ENCODE data around the gene PIMREG. TPM values are rescaled to one million over a fixed set of nuclear protein-coding genes. Genes with fewer than 3 reads are reported as not detected.

The PIMREG gene
- total and polyA plus RNA-seq, 2 donors = 1.8 to 15.1 TPM

GRCh38 chr17:6448473-6448872 lies 4.2 kb downstream of the PIMREG start:
- H3K27ac ChIP-seq (ENCODE audit: low read depth in 1 of 2, low read length in 1 of 2) = no peak overlapping the region
- no peak overlapping the region for H3K4me3 ChIP-seq (ENCODE audit: low read length in 2 of 2)
- H3K4me1 ChIP-seq (ENCODE audit: control insufficient read depth in 2 of 2, insufficient read depth in 2 of 2, low read length in 2 of 2) = peaks cover 8 to 12% of the 10 kb centered on the region in 2 donors
- no peak for DNase-seq (ENCODE audit: low read depth in 6 of 9, low spot score in 9 of 9)
- 94% methylated on average over 6 of the region's 6 CpGs for WGBS
- H3K36me3 ChIP-seq (ENCODE audit: control insufficient read depth in 2 of 2, insufficient read depth in 2 of 2, low read length in 1 of 2) = peaks cover 13 to 28% of the 10 kb centered on the region in 2 donors
- no peaks in the 10 kb centered on the region for H3K27me3 ChIP-seq (ENCODE audit: control insufficient read depth in 2 of 2, insufficient read depth in 1 of 2, low read length in 1 of 2)
- H3K9me3 ChIP-seq (ENCODE audit: control insufficient read depth in 2 of 2, insufficient read depth in 1 of 2, low read length in 1 of 2) = no peaks in the 10 kb centered on the region

- H3K36me3 ChIP-seq (ENCODE audit: control insufficient read depth in 2 of 2, insufficient read depth in 2 of 2, low read length in 1 of 2) = peaks cover 13 to 28% of the 10 kb centered on the region in 2 donors
- H3K27me3 ChIP-seq (ENCODE audit: control insufficient read depth in 2 of 2, insufficient read depth in 1 of 2, low read length in 1 of 2) = no peaks in the 10 kb centered on the region
- no peak overlapping the region for H3K4me3 ChIP-seq (ENCODE audit: low read length in 2 of 2)
- peaks cover 7% of the 10 kb centered on the region in 2 donors for H3K4me1 ChIP-seq (ENCODE audit: control insufficient read depth in 2 of 2, insufficient read depth in 2 of 2, low read length in 2 of 2)
- 99% methylated on average over 6 of the region's 6 CpGs for WGBS
- H3K27ac ChIP-seq (ENCODE audit: low read depth in 1 of 2, low read length in 1 of 2) = no peak overlapping the region
- no peak for DNase-seq (ENCODE audit: low read depth in 6 of 9, low spot score in 9 of 9)
- no peaks in the 10 kb centered on the region for H3K9me3 ChIP-seq (ENCODE audit: control insufficient read depth in 2 of 2, insufficient read depth in 1 of 2, low read length in 1 of 2)
These were observed 5.1 kb downstream of the PIMREG start for GRCh38 chr17:6449307-6449706.

DNA sequence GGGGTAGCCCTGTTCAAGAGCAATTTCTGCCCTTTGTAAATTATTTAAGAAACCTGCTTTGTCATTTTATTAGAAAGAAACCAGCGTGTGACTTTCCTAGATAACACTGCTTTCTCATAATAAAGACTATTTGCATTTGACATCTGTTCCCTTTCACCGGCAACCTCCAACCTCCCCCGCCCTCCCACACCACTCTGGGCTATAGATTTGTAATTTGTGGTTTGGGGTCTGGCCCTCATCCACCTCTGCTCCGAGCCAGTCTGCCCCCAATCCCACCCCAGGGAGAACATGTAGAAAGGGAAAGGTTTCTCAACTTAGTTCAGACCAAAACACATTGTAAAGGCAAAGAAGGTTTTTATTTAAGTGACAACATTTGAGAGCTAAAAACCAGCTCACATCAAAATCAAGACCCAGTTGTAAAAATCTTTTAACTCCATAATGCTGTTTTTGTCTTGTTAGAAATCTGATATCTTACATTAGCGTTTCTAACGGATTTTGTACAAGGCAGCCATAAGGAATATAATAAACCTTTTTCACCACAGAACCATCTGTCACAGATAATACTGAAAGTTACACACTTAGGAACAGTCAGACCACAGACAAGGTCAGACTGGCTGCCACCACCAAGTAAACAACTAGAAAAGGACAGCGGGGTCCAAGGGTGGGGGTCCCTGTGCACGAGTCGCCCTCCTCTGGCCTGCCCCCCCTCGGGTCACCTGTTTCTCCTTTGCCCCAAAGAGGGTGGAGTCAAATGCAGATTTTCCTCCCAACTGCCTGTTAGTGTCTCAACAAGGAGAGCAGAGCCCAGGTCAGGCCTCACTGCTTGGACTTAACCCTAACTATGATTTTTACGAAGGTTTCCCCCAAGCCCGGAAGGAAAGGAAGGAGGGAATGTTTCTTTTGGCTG lies 6.9 kb downstream of the PIMREG start:
- WGBS = 36% methylated on average over 12 of the region's 12 CpGs
- peaks cover 0 to 8% of the 10 kb centered on the region in 2 donors for H3K27me3 ChIP-seq (ENCODE audit: control insufficient read depth in 2 of 2, insufficient read depth in 1 of 2, low read length in 1 of 2)
- H3K4me1 ChIP-seq (ENCODE audit: control insufficient read depth in 2 of 2, insufficient read depth in 2 of 2, low read length in 2 of 2) = peaks cover 0 to 8% of the 10 kb centered on the region in 2 donors
- H3K9me3 ChIP-seq (ENCODE audit: control insufficient read depth in 2 of 2, insufficient read depth in 1 of 2, low read length in 1 of 2) = no peaks in the 10 kb centered on the region
- DNase-seq (ENCODE audit: low read depth in 6 of 9, low spot score in 9 of 9) = no peak
- H3K36me3 ChIP-seq (ENCODE audit: control insufficient read depth in 2 of 2, insufficient read depth in 2 of 2, low read length in 1 of 2) = peaks cover 13 to 25% of the 10 kb centered on the region in 2 donors
- no peak overlapping the region for H3K27ac ChIP-seq (ENCODE audit: low read depth in 1 of 2, low read length in 1 of 2)
- no peak overlapping the region for H3K4me3 ChIP-seq (ENCODE audit: low read length in 2 of 2)

DNA sequence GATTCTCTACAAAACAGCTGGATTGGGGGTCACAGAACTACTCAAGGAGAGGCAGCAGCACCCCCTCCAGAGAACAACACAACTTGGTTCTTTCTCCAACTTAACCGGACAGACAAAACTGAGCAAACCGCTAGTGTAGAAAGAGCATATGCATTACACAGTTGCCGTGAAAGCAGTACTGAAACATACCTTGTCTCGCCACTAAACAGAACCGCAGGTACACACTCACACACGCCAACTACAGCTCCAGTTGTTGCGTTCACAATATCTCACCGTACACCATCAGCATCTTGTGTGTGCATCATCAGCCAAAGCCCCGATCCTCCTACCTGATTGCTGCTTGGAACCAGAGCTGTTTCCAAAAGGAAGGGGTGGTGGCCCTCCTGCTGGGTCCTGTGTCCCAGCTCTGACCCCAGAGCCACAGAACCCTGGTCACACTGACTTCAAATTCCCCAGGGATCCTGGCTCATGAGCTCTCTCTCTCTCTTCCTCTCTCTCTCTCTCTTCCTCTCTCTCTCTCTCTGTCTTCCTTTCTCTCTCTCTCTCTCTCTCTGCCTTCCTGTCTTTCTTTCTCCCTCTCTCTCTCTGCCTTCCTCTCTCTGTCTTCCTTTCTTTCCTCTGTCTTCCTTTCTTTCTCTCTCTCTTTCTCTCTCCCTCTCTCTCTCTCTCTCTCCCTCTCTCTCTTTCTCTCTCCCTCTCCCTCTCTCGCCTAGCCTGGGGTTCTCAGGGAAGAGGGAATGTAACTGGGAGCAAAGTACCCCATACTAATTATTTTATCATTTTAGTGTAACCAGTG lies 8.4 kb downstream of the PIMREG start:
- no peak for DNase-seq (ENCODE audit: low read depth in 6 of 9, low spot score in 9 of 9)
- H3K4me1 ChIP-seq (ENCODE audit: control insufficient read depth in 2 of 2, insufficient read depth in 2 of 2, low read length in 2 of 2) = peaks cover 0 to 8% of the 10 kb centered on the region in 2 donors
- H3K9me3 ChIP-seq (ENCODE audit: control insufficient read depth in 2 of 2, insufficient read depth in 1 of 2, low read length in 1 of 2) = no peaks in the 10 kb centered on the region
- H3K4me3 ChIP-seq (ENCODE audit: low read length in 2 of 2) = no peak overlapping the region
- WGBS = 97% methylated on average over 10 of the region's 10 CpGs
- H3K27ac ChIP-seq (ENCODE audit: low read depth in 1 of 2, low read length in 1 of 2) = no peak overlapping the region
- H3K27me3 ChIP-seq (ENCODE audit: control insufficient read depth in 2 of 2, insufficient read depth in 1 of 2, low read length in 1 of 2) = peaks cover 0 to 11% of the 10 kb centered on the region in 2 donors
- H3K36me3 ChIP-seq (ENCODE audit: control insufficient read depth in 2 of 2, insufficient read depth in 2 of 2, low read length in 1 of 2) = peaks cover 13 to 17% of the 10 kb centered on the region in 2 donors

GRCh38 chr17:6453279-6454024 lies 9.2 kb downstream of the PIMREG start:
- WGBS = 82% methylated on average over 14 of the region's 14 CpGs
- DNase-seq (ENCODE audit: low read depth in 6 of 9, low spot score in 9 of 9) = no peak
- no peak overlapping the region for H3K27ac ChIP-seq (ENCODE audit: low read depth in 1 of 2, low read length in 1 of 2)

GRCh38 chr17:6454495-6455320 lies 10.5 kb downstream of the PIMREG start:
- peak overlapping the region in 1 of 2 donors; percentile 81 for H3K27ac ChIP-seq (ENCODE audit: low read depth in 1 of 2, low read length in 1 of 2)
- DNase-seq (ENCODE audit: low read depth in 6 of 9, low spot score in 9 of 9) = no peak
- 62% methylated on average over 35 of the region's 35 CpGs for WGBS
- H3K4me3 ChIP-seq (ENCODE audit: low read length in 2 of 2) = peak overlapping the region; percentile 10 to 13
- no peaks in the 10 kb centered on the region for H3K9me3 ChIP-seq (ENCODE audit: control insufficient read depth in 2 of 2, insufficient read depth in 1 of 2, low read length in 1 of 2)
- H3K4me1 ChIP-seq (ENCODE audit: control insufficient read depth in 2 of 2, insufficient read depth in 2 of 2, low read length in 2 of 2) = peaks cover 0 to 8% of the 10 kb centered on the region in 2 donors
- peaks cover 0 to 11% of the 10 kb centered on the region in 2 donors for H3K27me3 ChIP-seq (ENCODE audit: control insufficient read depth in 2 of 2, insufficient read depth in 1 of 2, low read length in 1 of 2)
- H3K36me3 ChIP-seq (ENCODE audit: control insufficient read depth in 2 of 2, insufficient read depth in 2 of 2, low read length in 1 of 2) = peaks cover 4 to 7% of the 10 kb centered on the region in 2 donors

More at GRCh38 chr17:6453279-6454024, 9.2 kb downstream of the PIMREG start:
- H3K27me3 ChIP-seq (ENCODE audit: control insufficient read depth in 2 of 2, insufficient read depth in 1 of 2, low read length in 1 of 2) = peaks cover 0 to 11% of the 10 kb centered on the region in 2 donors
- H3K36me3 ChIP-seq (ENCODE audit: control insufficient read depth in 2 of 2, insufficient read depth in 2 of 2, low read length in 1 of 2) = peaks cover 13 to 17% of the 10 kb centered on the region in 2 donors
- no peaks in the 10 kb centered on the region for H3K9me3 ChIP-seq (ENCODE audit: control insufficient read depth in 2 of 2, insufficient read depth in 1 of 2, low read length in 1 of 2)
- no peak overlapping the region for H3K4me3 ChIP-seq (ENCODE audit: low read length in 2 of 2)
- H3K4me1 ChIP-seq (ENCODE audit: control insufficient read depth in 2 of 2, insufficient read depth in 2 of 2, low read length in 2 of 2) = peaks cover 0 to 8% of the 10 kb centered on the region in 2 donors

DNA sequence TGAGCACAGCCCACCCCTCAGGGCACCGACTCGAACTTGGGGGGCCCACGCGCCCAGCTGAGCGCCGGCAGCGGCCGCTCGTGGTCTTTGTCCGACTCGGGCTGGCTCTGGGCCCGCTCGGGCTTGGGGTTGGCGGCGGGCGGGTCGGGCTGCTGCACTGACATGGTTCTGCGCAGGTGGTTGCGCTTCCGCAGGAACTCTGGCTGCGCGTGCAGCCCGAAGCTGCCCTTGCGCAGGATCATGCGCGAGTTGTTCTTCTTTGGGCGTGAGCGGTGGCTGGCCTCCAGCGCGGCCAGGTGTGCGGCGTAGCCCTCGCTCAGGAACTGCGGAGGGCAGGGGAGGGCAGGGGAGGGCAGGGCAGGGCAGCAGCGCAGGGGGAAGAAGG lies 11.1 kb downstream of the PIMREG start:
- Histone ChIP-seq H3K27ac (ENCODE audit: low read depth in 1 of 2, low read length in 1 of 2) (peak overlapping the region; percentile 26 to 81), H3K27me3 (ENCODE audit: control insufficient read depth in 2 of 2, insufficient read depth in 1 of 2, low read length in 1 of 2) (peaks cover 0 to 11% of the 10 kb centered on the region in 2 donors), H3K36me3 (ENCODE audit: control insufficient read depth in 2 of 2, insufficient read depth in 2 of 2, low read length in 1 of 2) (peaks cover 0 to 1% of the 10 kb centered on the region in 2 donors), H3K4me1 (ENCODE audit: control insufficient read depth in 2 of 2, insufficient read depth in 2 of 2, low read length in 2 of 2) (peaks cover 0 to 8% of the 10 kb centered on the region in 2 donors), H3K9me3 (ENCODE audit: control insufficient read depth in 2 of 2, insufficient read depth in 1 of 2, low read length in 1 of 2) (no peaks in the 10 kb centered on the region), H3K4me3 (ENCODE audit: low read length in 2 of 2) (peak overlapping the region; percentile 10 to 13)
- DNase-seq (ENCODE audit: low read depth in 6 of 9, low spot score in 9 of 9) = peak; percentile 8 to 75 (median 40)
- 2% methylated on average over 34 of the region's 35 CpGs for WGBS

DNA sequence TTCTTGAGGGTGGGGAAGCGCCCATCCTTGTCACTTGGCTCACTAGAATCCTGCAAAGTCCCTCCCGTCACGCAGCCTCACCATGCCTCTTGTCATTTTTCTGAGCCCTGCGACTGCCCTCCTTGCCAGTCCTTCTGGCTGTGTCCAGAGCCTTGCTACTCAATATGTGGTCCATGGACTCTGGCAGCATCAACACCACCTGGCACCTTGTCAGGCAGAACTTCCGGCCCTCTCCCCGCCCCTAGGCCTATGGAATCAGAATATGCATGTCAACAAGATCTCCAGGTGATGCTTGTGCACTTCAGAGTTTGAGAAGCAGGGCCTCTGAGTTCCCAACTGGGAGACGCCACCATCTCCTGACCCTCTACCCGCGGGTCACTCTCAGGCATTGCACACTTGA lies 12.1 kb downstream of the PIMREG start:
- H3K27ac ChIP-seq (ENCODE audit: low read depth in 1 of 2, low read length in 1 of 2) = no peak overlapping the region
- peaks cover 0 to 8% of the 10 kb centered on the region in 2 donors for H3K4me1 ChIP-seq (ENCODE audit: control insufficient read depth in 2 of 2, insufficient read depth in 2 of 2, low read length in 2 of 2)
- no peaks in the 10 kb centered on the region for H3K9me3 ChIP-seq (ENCODE audit: control insufficient read depth in 2 of 2, insufficient read depth in 1 of 2, low read length in 1 of 2)
- H3K36me3 ChIP-seq (ENCODE audit: control insufficient read depth in 2 of 2, insufficient read depth in 2 of 2, low read length in 1 of 2) = no peaks in the 10 kb centered on the region
- H3K4me3 ChIP-seq (ENCODE audit: low read length in 2 of 2) = no peak overlapping the region
- DNase-seq (ENCODE audit: low read depth in 6 of 9, low spot score in 9 of 9) = no peak
- WGBS = 94% methylated on average over 9 of the region's 9 CpGs
- H3K27me3 ChIP-seq (ENCODE audit: control insufficient read depth in 2 of 2, insufficient read depth in 1 of 2, low read length in 1 of 2) = peaks cover 0 to 11% of the 10 kb centered on the region in 2 donors

All from thymus (tissue), 11 donors.